Common myeloid progenitor, CD34-positive (primary cell): Measurements from ENCODE around the gene APOC3.
A peak's percentile ranks its signal among the peaks of the same experiment; 100 is the strongest.

Source experiments
- CTCF ChIA-PET: fragments of 350-600 bp; sonication (Branson Sonifier 250); formaldehyde crosslinking; loops from one replicate; lab custom pipeline; 2021; ENCODE audit warnings: antibody characterized with exemption; lab: Charles Lee
- POLR2A ChIA-PET: fragments of 350-600 bp; sonication (Branson Sonifier 250); formaldehyde crosslinking; loops from one replicate; lab custom pipeline; 2021; ENCODE audit warnings: antibody characterized with exemption; lab: Charles Lee
- DNase-seq, 3 donors: peaks; one replicate each; pipeline versions ENCODE4 v3.0.0 to v3.0.0-alpha.2; 2013
- H3K27ac ChIP-seq, 2 experiments: 1 replicate in 1 of 2; 2 replicates in 1 of 2; pipeline ENCODE4 v1.7.0; 2013; ENCODE audit warnings: inconsistent platforms in 2 of 2, low read length in 2 of 2, mild to moderate bottlenecking in 2 of 2, low read depth in 1 of 2, moderate library complexity in 1 of 2; ENCODE audit not compliant: severe bottlenecking in 2 of 2, insufficient read depth in 1 of 2, poor library complexity in 1 of 2
- H3K27me3 ChIP-seq, 5 experiments: replicated peaks in 2 of 5; 1 replicate in 3 of 5; 2 replicates in 2 of 5; pipeline versions ENCODE4 v1.6.1 to v1.7.0; 2013; ENCODE audit warnings: low read length in 4 of 5, mild to moderate bottlenecking in 2 of 5, moderate library complexity in 2 of 5, inconsistent platforms in 1 of 5; ENCODE audit not compliant: insufficient read depth in 5 of 5, control insufficient read depth in 4 of 5
- H3K36me3 ChIP-seq, 4 experiments: 1 replicate in 2 of 4; 2 replicates in 2 of 4; pipeline versions ENCODE4 v1.6.1 to v1.7.0; 2013; ENCODE audit warnings: low read length in 3 of 4, control low read depth in 1 of 4, mild to moderate bottlenecking in 1 of 4; ENCODE audit not compliant: control insufficient read depth in 4 of 4, insufficient read depth in 4 of 4
- H3K4me1 ChIP-seq, 4 experiments: 1 replicate in 3 of 4; 2 replicates in 1 of 4; pipeline versions ENCODE4 v1.6.1 to v1.7.1; 2013; ENCODE audit warnings: low read length in 3 of 4, mild to moderate bottlenecking in 3 of 4, control low read depth in 1 of 4, inconsistent platforms in 1 of 4, moderate library complexity in 1 of 4; ENCODE audit not compliant: control insufficient read depth in 4 of 4, insufficient read depth in 4 of 4; ENCODE audit errors: control extremely low read depth in 1 of 4
- H3K4me3 ChIP-seq, 7 experiments: 1 replicate in 4 of 7; 2 replicates in 3 of 7; pipeline versions ENCODE4 v1.5.1 to v1.7.0; 2013; ENCODE audit warnings: mild to moderate bottlenecking in 7 of 7, low read length in 6 of 7, moderate library complexity in 6 of 7, inconsistent platforms in 2 of 7, low read depth in 2 of 7, control low read depth in 1 of 7; ENCODE audit not compliant: insufficient read depth in 4 of 7, control insufficient read depth in 1 of 7; ENCODE audit errors: extremely low read depth in 1 of 7
- H3K9me3 ChIP-seq, 5 experiments: 1 replicate in 4 of 5; 2 replicates in 1 of 5; pipeline versions ENCODE4 v1.6.1 to v1.7.1; 2013; ENCODE audit warnings: low read length in 4 of 5, mild to moderate bottlenecking in 2 of 5, inconsistent platforms in 1 of 5, low read depth in 1 of 5, moderate library complexity in 1 of 5; ENCODE audit not compliant: control insufficient read depth in 4 of 5, insufficient read depth in 2 of 5; ENCODE audit errors: control extremely low read depth in 1 of 5
- WGBS: methylation state at CpG from one replicate; pipeline ENCODE4 v1.1.5; 2013; ENCODE audit not compliant: insufficient coverage; 5-methylcytosine and 5-hydroxymethylcytosine counted together

APOC3 gene

GRCh38 chr11:116869610-116870009, 39.9 kb downstream of the APOC3 start:
- 100% methylated on average over 3 of the region's 4 CpGs for WGBS
- H3K4me3 ChIP-seq = peak overlapping the region in 1 of 7 experiments; percentile 11
- H3K9me3 ChIP-seq = no peaks in the 10 kb centered on the region
- no peaks in the 10 kb centered on the region for H3K27me3 ChIP-seq
- peaks cover 42 to 82% (median 71%) of the 10 kb centered on the region in 4 experiments for H3K36me3 ChIP-seq
- CTCF ChIA-PET = interaction anchor here (0.8 to 3.1 kb wide), 9 partner anchors 11 to 310 kb away, joined by 3 to 14 read pairs (median 4); partner anchors contain the start of genes APOA5 and SIDT2
- H3K4me1 ChIP-seq = peaks cover 14 to 37% (median 33%) of the 10 kb centered on the region in 4 experiments
- H3K27ac ChIP-seq = peak overlapping the region; percentile 53 to 61
- no peak for DNase-seq
- POLR2A ChIA-PET = interaction anchor here (1.6 kb wide), 1 partner anchor 16 kb away, joined by 6 read pairs; no protein-coding TSS in a partner anchor

DNA sequence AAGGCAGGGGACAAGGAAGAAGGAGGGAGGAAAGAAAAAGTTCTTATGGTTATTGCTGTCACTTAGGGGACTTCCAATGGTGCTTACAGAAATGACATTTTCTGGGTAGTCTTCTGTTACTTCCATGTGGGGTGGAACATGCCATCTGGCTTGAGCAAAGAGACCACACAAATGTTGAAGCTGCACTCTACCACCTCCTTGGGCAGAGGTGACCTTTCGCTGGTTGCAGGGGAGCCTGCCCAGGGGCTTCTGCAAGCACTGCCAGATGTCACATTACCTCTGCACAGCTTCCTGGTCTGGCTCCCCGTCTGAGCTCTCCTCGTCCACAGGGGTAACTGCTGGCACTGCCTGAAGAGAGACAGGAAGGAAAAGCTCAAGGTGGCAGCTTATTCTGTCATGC, 40.3 kb downstream of the APOC3 start:
- Histone ChIP-seq H3K36me3 (peaks cover 44 to 82% (median 70%) of the 10 kb centered on the region in 4 experiments), H3K27me3 (no peaks in the 10 kb centered on the region), H3K27ac (peak overlapping the region; percentile 53 to 61), H3K9me3 (no peaks in the 10 kb centered on the region), H3K4me1 (peaks cover 14 to 37% (median 33%) of the 10 kb centered on the region in 4 experiments), H3K4me3 (no peak overlapping the region)
- WGBS = 9% methylated on average over 3 of the region's 3 CpGs
- ChIA-PET POLR2A (interaction anchor here (0.6 to 1.6 kb wide), 2 partner anchors 17 to 719 kb away, joined by 3 to 6 read pairs; no protein-coding TSS in a partner anchor), CTCF (interaction anchor here (1.0 to 3.1 kb wide), 9 partner anchors 9 to 309 kb away, joined by 3 to 14 read pairs (median 8); partner anchors contain the start of genes APOA5 and SIDT2)
- DNase-seq = peak; percentile 57 to 97 (median 96)

GRCh38 chr11:116871248-116871647, 41.5 kb downstream of the APOC3 start:
- ChIA-PET CTCF (interaction anchor here (1.7 to 3.1 kb wide), 4 partner anchors 35 to 235 kb away, joined by 8 to 14 read pairs (median 12); partner anchors contain the start of gene APOA5), POLR2A (interaction anchor here (0.5 to 0.6 kb wide), 2 partner anchors 299 to 312 kb away, joined by 3 to 5 read pairs; no protein-coding TSS in a partner anchor)
- Histone ChIP-seq H3K4me3 (no peak overlapping the region), H3K27ac (peak overlapping the region; percentile 53 to 61), H3K36me3 (peaks cover 46 to 82% (median 69%) of the 10 kb centered on the region in 4 experiments), H3K9me3 (no peaks in the 10 kb centered on the region), H3K4me1 (peaks cover 14 to 42% (median 34%) of the 10 kb centered on the region in 4 experiments), H3K27me3 (no peaks in the 10 kb centered on the region)
- peak in 2 of 3 donors; percentile 42 to 58 for DNase-seq
- 60% methylated on average over 2 of the region's 3 CpGs for WGBS

DNA sequence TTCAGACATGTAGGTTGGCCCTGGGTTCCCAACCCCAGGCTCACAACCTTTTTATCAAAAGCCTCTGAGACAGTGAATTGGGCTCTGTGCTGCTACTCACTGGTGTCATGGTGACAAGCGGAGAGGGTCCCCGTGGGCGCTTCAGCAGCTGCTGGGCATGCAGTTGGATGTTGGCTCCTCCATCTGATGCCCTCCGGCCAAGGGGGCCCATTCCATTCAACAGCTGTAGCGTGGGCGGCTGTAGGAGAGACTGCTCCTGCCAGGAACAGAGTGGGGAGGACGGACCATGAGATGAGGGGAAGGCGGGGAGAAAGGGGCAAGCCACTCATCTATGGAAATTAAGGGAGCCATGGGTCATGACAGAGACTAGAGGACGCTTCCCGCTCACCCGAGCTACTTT, 43.7 kb downstream of the APOC3 start:
- Histone ChIP-seq H3K36me3 (peaks cover 29 to 66% (median 55%) of the 10 kb centered on the region in 4 experiments), H3K4me3 (no peak overlapping the region), H3K27ac (no peak overlapping the region), H3K27me3 (no peaks in the 10 kb centered on the region), H3K9me3 (no peaks in the 10 kb centered on the region), H3K4me1 (peaks cover 14 to 53% (median 38%) of the 10 kb centered on the region in 4 experiments)
- CTCF ChIA-PET = interaction anchor here (0.6 to 3.6 kb wide), 10 partner anchors 9 to 237 kb away, joined by 3 to 9 read pairs (median 4); no protein-coding TSS in a partner anchor
- 91% methylated on average over 10 of the region's 11 CpGs for WGBS
- no peak for DNase-seq
- POLR2A ChIA-PET = no interaction called here

- H3K4me3 ChIP-seq = no peak overlapping the region
- H3K27me3 ChIP-seq = no peaks in the 10 kb centered on the region
- H3K4me1 ChIP-seq = peaks cover 12 to 47% (median 32%) of the 10 kb centered on the region in 4 experiments
- no peak overlapping the region for H3K27ac ChIP-seq
- WGBS = 90% methylated on average over 1 of the region's 2 CpGs
- POLR2A ChIA-PET = no interaction called here
- no peaks in the 10 kb centered on the region for H3K9me3 ChIP-seq
- no peak for DNase-seq
- CTCF ChIA-PET = interaction anchor here (0.6 to 3.6 kb wide), 7 partner anchors 10 to 236 kb away, joined by 3 to 9 read pairs (median 6); no protein-coding TSS in a partner anchor
- peaks cover 24 to 58% (median 51%) of the 10 kb centered on the region in 4 experiments for H3K36me3 ChIP-seq
These were observed 44.5 kb downstream of the APOC3 start for GRCh38 chr11:116874251-116874650.

DNA sequence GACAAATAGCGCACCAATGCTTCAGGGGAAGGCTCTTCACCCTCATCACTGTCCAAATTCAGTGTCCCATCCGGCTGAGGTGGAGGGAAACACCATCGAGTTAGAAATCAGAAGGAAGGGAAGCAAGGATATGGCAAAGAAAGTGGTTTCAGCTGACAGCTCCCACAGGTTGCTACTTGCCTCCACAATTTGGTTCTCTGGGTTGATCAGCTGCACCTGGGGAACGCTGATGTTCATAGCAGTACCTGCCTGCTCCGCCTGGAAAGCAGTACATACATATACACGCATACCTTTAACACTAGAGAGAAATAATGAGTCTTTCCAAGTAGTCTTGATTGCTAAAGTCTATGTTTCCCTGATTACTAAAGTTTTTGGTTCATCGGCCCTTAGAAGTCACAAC, 45.5 kb downstream of the APOC3 start:
- Histone ChIP-seq H3K36me3 (peaks cover 24 to 52% (median 45%) of the 10 kb centered on the region in 4 experiments), H3K4me3 (no peak overlapping the region), H3K27ac (peak overlapping the region in 1 of 2 experiments; percentile 5), H3K4me1 (peaks cover 8 to 40% (median 24%) of the 10 kb centered on the region in 4 experiments), H3K27me3 (no peaks in the 10 kb centered on the region), H3K9me3 (no peaks in the 10 kb centered on the region)
- ChIA-PET POLR2A (no interaction called here), CTCF (interaction anchor here (0.9 to 3.6 kb wide), 5 partner anchors 11 to 235 kb away, joined by 3 to 9 read pairs (median 4); no protein-coding TSS in a partner anchor)
- WGBS = 100% methylated on average over 3 of the region's 7 CpGs
- DNase-seq = no peak

DNA sequence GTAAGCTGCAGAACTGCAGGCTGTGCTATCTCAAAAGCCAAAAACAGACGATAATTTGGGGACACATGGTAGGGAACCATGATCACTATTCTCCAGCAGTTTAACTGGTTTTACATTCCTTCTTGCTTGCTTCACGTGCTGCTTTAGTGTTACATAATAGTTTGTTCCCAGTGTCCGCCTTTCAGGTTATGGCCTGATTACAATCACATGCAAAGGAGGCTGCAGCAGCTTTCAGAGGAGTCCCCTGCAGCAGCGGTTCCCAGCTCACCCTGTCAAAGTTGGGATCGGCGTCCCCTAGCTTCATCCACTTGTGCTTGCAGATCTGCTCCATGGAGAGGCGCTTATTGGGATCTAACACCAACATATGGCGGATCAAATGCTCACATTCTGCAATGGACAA, 46.9 kb downstream of the APOC3 start:
- no peaks in the 10 kb centered on the region for H3K27me3 ChIP-seq
- H3K4me1 ChIP-seq = peaks cover 0 to 25% (median 10%) of the 10 kb centered on the region in 4 experiments
- POLR2A ChIA-PET = no interaction called here
- H3K36me3 ChIP-seq = peaks cover 22 to 51% (median 39%) of the 10 kb centered on the region in 4 experiments
- 93% methylated on average over 8 of the region's 8 CpGs for WGBS
- no peak for DNase-seq
- no peaks in the 10 kb centered on the region for H3K9me3 ChIP-seq
- H3K4me3 ChIP-seq = no peak overlapping the region
- CTCF ChIA-PET = interaction anchor here (1.0 to 3.6 kb wide), 3 partner anchors 21 to 233 kb away, joined by 3 to 9 read pairs (median 5); no protein-coding TSS in a partner anchor
- H3K27ac ChIP-seq = no peak overlapping the region
